BE2C (cell line): ENCODE data around the gene GLG1.

ENCODE experiments used
- DNase-seq: peaks from one replicate; pipeline ENCODE4 v3.0.0-alpha.2; 2020
- H3K27me3 ChIP-seq: fragments of 250-450 bp; sonication (Bioruptor Pico); 2 replicates; pipeline ENCODE4 v1.5.1; 2020; ENCODE audit warnings: mild to moderate bottlenecking
- H3K36me3 ChIP-seq: fragments of 250-450 bp; sonication (Bioruptor Pico); 2 replicates; pipeline ENCODE4 v1.5.1; 2020; ENCODE audit warnings: mild to moderate bottlenecking
- H3K4me1 ChIP-seq: fragments of 250-450 bp; sonication (Bioruptor Pico); 2 replicates; pipeline ENCODE4 v1.5.1; 2020
- H3K4me3 ChIP-seq: 2 replicates; pipeline ENCODE4 v1.5.1; 2011; ENCODE audit warnings: low read depth, low read length
- H3K9me3 ChIP-seq: fragments of 250-450 bp; sonication (Bioruptor Pico); 2 replicates; pipeline ENCODE4 v1.5.1; 2020
- TF ChIP-seq, protein P1 (sequence below): IDR thresholded peaks from 2 replicates; pipeline ENCODE4 v1.5.1; 2012; ENCODE audit warnings: mild to moderate bottlenecking, low read depth, low read length

The GLG1 gene

DNA sequence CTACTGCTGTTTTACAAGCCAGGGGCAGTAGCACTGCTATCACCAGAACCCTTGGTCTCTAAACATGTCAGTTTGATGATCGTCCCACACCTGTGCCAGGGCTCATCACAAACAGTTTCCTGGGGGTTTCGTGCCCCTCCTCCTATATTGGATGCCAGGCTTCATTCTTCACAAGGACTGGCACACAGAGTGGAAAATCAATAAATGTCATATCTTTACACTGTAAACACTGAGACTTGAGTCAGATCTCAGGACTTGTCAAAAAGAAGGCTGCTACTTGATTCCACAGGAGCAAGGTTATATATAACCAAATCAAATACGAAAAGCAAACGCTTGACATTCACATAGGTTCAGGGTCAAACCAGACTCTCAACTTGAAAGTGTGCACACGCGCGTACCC, 146.4 kb downstream of the GLG1 start:
- H3K4me1 ChIP-seq: no peaks in the 10 kb centered on the region
- H3K36me3 ChIP-seq: peaks cover 58% of the 10 kb centered on the region
- no peaks in the 10 kb centered on the region for H3K9me3 ChIP-seq
- H3K27me3 ChIP-seq: no peaks in the 10 kb centered on the region
- DNase-seq: no peak
- TF ChIP-seq, protein P1, sequence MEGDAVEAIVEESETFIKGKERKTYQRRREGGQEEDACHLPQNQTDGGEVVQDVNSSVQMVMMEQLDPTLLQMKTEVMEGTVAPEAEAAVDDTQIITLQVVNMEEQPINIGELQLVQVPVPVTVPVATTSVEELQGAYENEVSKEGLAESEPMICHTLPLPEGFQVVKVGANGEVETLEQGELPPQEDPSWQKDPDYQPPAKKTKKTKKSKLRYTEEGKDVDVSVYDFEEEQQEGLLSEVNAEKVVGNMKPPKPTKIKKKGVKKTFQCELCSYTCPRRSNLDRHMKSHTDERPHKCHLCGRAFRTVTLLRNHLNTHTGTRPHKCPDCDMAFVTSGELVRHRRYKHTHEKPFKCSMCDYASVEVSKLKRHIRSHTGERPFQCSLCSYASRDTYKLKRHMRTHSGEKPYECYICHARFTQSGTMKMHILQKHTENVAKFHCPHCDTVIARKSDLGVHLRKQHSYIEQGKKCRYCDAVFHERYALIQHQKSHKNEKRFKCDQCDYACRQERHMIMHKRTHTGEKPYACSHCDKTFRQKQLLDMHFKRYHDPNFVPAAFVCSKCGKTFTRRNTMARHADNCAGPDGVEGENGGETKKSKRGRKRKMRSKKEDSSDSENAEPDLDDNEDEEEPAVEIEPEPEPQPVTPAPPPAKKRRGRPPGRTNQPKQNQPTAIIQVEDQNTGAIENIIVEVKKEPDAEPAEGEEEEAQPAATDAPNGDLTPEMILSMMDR: no peak
- no peak overlapping the region for H3K4me3 ChIP-seq

DNA sequence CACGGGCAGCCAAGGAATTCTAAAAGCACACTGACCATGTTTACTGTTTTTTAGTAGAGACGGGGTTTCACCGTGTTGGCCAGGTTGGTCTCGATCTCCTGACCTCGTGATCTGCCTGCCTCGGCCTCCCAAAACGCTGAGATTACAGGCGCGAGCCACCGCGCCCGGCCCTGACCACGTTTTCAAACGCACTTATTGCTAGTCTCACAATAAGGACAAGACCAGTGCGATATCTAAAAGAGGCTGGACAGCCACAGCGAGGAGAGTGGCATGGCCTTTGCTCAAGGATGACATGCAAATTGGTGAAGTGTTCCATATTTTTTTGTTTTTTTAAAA, 150.7 kb downstream of the GLG1 start:
- TF ChIP-seq, protein P1: no peak
- no peak overlapping the region for H3K4me3 ChIP-seq
- no peaks in the 10 kb centered on the region for H3K4me1 ChIP-seq
- H3K36me3 ChIP-seq: peaks cover 59% of the 10 kb centered on the region
- no peak for DNase-seq
- H3K27me3 ChIP-seq: no peaks in the 10 kb centered on the region
- no peaks in the 10 kb centered on the region for H3K9me3 ChIP-seq

DNA sequence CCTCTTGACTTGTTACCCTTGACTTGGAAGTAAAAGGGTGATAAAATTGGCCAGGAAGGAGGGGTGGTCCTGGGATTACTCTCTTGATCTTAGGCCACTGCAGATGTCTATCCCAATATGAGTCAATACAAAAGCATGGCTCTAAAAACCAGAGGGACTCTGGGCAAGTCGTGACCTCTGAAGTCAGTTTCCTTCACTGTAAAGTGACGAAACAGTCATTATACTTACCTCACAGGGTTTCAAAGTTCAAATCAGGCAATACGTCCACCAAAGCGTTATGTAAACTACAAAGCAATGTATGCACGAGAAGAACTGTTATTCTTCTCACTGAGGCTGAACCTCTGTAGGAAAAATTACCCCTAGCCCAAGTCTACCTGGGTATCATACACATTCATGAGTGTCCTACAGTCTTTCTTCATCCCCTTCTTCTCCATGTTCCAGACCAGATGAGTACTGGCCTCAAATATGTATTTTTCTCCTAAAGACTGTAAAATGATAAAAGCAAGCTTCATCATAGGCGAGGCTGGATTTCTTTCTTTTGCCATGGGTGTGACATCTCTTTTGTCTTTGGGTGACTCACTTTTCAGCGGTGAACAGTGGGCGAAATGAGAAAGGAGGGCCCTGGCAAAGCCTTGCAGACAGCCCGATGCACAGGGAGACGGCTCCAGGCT, 151.2 kb downstream of the GLG1 start:
- H3K36me3 ChIP-seq: peaks cover 60% of the 10 kb centered on the region

DNA sequence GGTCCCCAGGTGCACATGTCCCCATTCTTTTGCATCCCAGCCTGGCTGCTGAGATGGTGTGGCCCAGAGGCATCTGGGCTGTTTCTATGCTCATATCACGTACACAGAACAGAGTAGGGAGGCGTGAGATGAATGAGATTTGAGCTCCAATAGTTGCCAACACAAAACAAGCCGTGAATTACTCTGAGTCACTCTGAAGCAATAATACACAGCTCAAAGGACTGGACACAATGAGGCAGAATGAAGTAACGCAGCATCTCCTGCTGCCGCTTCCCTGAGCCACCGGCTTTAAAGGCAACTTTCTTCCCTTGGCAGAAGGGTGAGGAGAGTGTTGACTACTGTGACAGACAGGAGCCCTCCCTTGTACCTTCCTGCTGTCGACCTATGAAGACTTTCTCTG, 151.7 kb downstream of the GLG1 start:
- Histone ChIP-seq H3K4me3 (no peak overlapping the region), H3K9me3 (no peaks in the 10 kb centered on the region), H3K4me1 (no peaks in the 10 kb centered on the region), H3K27me3 (no peaks in the 10 kb centered on the region), H3K36me3 (peaks cover 55% of the 10 kb centered on the region)
- TF ChIP-seq, protein P1: no peak
- DNase-seq: no peak

More for the DNA sequence above, 151.2 kb downstream of the GLG1 start:
- no peak overlapping the region for H3K4me3 ChIP-seq
- no peaks in the 10 kb centered on the region for H3K4me1 ChIP-seq
- no peaks in the 10 kb centered on the region for H3K27me3 ChIP-seq
- TF ChIP-seq, protein P1: no peak
- H3K9me3 ChIP-seq: no peaks in the 10 kb centered on the region
- no peak for DNase-seq

DNA sequence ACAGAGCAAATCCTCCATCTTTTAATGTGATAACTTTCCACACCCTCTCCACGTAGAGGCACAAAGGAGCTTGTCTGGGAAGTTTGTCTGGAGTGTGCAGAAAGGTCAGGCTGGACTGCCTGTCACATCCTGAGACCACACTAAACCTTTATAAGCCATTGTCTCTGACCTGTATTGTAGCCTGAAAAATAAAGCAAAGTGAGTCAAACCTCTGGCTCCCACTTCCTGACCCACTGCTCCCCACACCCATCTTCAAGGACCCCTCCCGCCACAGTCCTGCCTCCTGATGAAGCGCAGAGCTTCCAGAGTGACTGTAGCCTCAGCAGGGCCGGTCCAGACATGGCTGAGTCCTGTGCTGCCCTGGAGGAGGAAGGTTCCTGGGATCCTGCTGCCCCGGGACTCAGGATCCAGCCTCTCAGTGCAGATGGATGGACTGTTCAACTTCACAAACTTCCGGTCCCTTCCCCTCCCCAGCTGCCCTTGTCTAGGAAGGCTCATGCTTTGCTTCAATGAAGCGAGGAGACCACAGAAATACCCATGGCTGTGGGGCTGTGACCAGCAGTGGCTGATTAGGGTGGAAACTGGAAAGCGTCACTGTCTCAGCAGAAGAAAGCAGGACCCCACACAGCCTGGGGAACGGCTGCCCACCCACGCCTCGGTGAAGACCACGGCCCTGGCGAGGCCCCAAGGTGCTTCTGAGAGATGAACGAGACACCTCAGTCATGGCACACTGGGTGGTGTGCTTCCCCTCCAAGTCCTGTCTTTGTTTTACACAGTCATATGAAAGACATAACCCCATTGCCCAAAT, 154.8 kb downstream of the GLG1 start:
- Histone ChIP-seq H3K27me3 (no peaks in the 10 kb centered on the region), H3K36me3 (peaks cover 38% of the 10 kb centered on the region), H3K4me1 (no peaks in the 10 kb centered on the region), H3K4me3 (no peak overlapping the region), H3K9me3 (no peaks in the 10 kb centered on the region)
- TF ChIP-seq, protein P1: no peak
- no peak for DNase-seq
